GM19351 (cell line): ENCODE results near the gene CDK18.

Experiments
- ATAC-seq: cut with Tn5 transposase; IDR thresholded peaks from one replicate; pipeline ENCODE4 v1.9.1; 2021; ENCODE audit warnings: mild to moderate bottlenecking, moderate library complexity; ENCODE audit not compliant: unreplicated experiment

Gene CDK18

GRCh38 chr1:205568135-205568468 lies 63.6 kb downstream of the CDK18 start:
- ATAC-seq = no peak

GRCh38 chr1:205568469-205569361 lies 64.2 kb downstream of the CDK18 start:
- ATAC-seq = no peak

GRCh38 chr1:205569411-205570172 lies 65.1 kb downstream of the CDK18 start:
- no peak for ATAC-seq

GRCh38 chr1:205570173-205570501 lies 65.7 kb downstream of the CDK18 start:
- ATAC-seq = no peak

GRCh38 chr1:205570796-205571537 lies 66.5 kb downstream of the CDK18 start:
- no peak for ATAC-seq

GRCh38 chr1:205571747-205572146 lies 67.3 kb downstream of the CDK18 start:
- ATAC-seq = no peak

- no peak for ATAC-seq
These were observed 68.0 kb downstream of the CDK18 start for GRCh38 chr1:205572421-205572820.

- ATAC-seq = no peak
These were observed 70.9 kb downstream of the CDK18 start for GRCh38 chr1:205575294-205575885.

- no peak for ATAC-seq
These were observed 71.5 kb downstream of the CDK18 start for GRCh38 chr1:205576011-205576410.

GRCh38 chr1:205576805-205577761 lies 72.6 kb downstream of the CDK18 start:
- no peak for ATAC-seq

GRCh38 chr1:205577874-205578658 lies 73.6 kb downstream of the CDK18 start:
- no peak for ATAC-seq

- ATAC-seq = no peak
These were observed 74.5 kb downstream of the CDK18 start for GRCh38 chr1:205578780-205579571.

- no peak for ATAC-seq
These were observed 75.2 kb downstream of the CDK18 start for GRCh38 chr1:205579711-205580110.

- ATAC-seq = no peak
These were observed 75.9 kb downstream of the CDK18 start for GRCh38 chr1:205580140-205580922.

GRCh38 chr1:205580923-205581180 lies 76.4 kb downstream of the CDK18 start:
- no peak for ATAC-seq

GRCh38 chr1:205581321-205581980 lies 77.0 kb downstream of the CDK18 start:
- no peak for ATAC-seq

- no peak for ATAC-seq
These were observed 77.6 kb downstream of the CDK18 start for GRCh38 chr1:205582046-205582445.
